ENCODE measurements around the gene PPEF1.

PPEF1 gene

GRCh38 chrX:18864390-18864920 lies 157.0 kb downstream of the PPEF1 start:
- Histone ChIP-seq H3K4me2 (ENCODE audit: low read length) (no peak overlapping the region), H3K4me1 (no peaks in the 10 kb centered on the region), H3K79me2 (no peaks in the 10 kb centered on the region), H3K4me3 (ENCODE audit: low read depth, low read length) (no peak overlapping the region), H3K27ac (no peak overlapping the region), H3K27me3 (ENCODE audit: control insufficient read depth, insufficient read depth, low read length) (no peaks in the 10 kb centered on the region), H3K9me3 (ENCODE audit: control insufficient read depth, low read length) (no peaks in the 10 kb centered on the region), H3K9ac (no peak overlapping the region), H2AFZ (no peak overlapping the region), H3K36me3 (ENCODE audit: control insufficient read depth, insufficient read depth, low read length) (no peaks in the 10 kb centered on the region)
- TF ChIP-seq CTCF (IDR thresholded peaks at IDR 0.05): no peak

GRCh38 chrX:18871161-18871890 lies 163.9 kb downstream of the PPEF1 start:
- Histone ChIP-seq H3K36me3 (ENCODE audit: control insufficient read depth, insufficient read depth, low read length) (no peaks in the 10 kb centered on the region), H3K79me2 (no peaks in the 10 kb centered on the region), H3K9me3 (ENCODE audit: control insufficient read depth, low read length) (no peaks in the 10 kb centered on the region), H3K4me1 (no peaks in the 10 kb centered on the region), H3K4me2 (ENCODE audit: low read length) (no peak overlapping the region), H3K4me3 (ENCODE audit: low read depth, low read length) (no peak overlapping the region), H3K27me3 (ENCODE audit: control insufficient read depth, insufficient read depth, low read length) (no peaks in the 10 kb centered on the region), H2AFZ (no peak overlapping the region), H3K27ac (no peak overlapping the region), H3K9ac (no peak overlapping the region)
- no peak for TF ChIP-seq CTCF (IDR thresholded peaks at IDR 0.05)

- H3K4me1 ChIP-seq: no peaks in the 10 kb centered on the region
- TF ChIP-seq CTCF (IDR thresholded peaks at IDR 0.05): no peak
- H2AFZ ChIP-seq: no peak overlapping the region
- H3K4me3 ChIP-seq (ENCODE audit: low read depth, low read length): no peak overlapping the region
- H3K4me2 ChIP-seq (ENCODE audit: low read length): no peak overlapping the region
- no peaks in the 10 kb centered on the region for H3K27me3 ChIP-seq (ENCODE audit: control insufficient read depth, insufficient read depth, low read length)
- no peak overlapping the region for H3K27ac ChIP-seq
- no peaks in the 10 kb centered on the region for H3K9me3 ChIP-seq (ENCODE audit: control insufficient read depth, low read length)
- no peaks in the 10 kb centered on the region for H3K36me3 ChIP-seq (ENCODE audit: control insufficient read depth, insufficient read depth, low read length)
- no peaks in the 10 kb centered on the region for H3K79me2 ChIP-seq
- no peak overlapping the region for H3K9ac ChIP-seq
Observed at GRCh38 chrX:18871970-18872369, 164.5 kb downstream of the PPEF1 start.

- no peak for TF ChIP-seq CTCF (IDR thresholded peaks at IDR 0.05)
- H3K9me3 ChIP-seq (ENCODE audit: control insufficient read depth, low read length): no peaks in the 10 kb centered on the region
- no peaks in the 10 kb centered on the region for H3K36me3 ChIP-seq (ENCODE audit: control insufficient read depth, insufficient read depth, low read length)
- H3K4me3 ChIP-seq (ENCODE audit: low read depth, low read length): no peak overlapping the region
- H3K9ac ChIP-seq: no peak overlapping the region
- no peak overlapping the region for H3K27ac ChIP-seq
- no peaks in the 10 kb centered on the region for H3K27me3 ChIP-seq (ENCODE audit: control insufficient read depth, insufficient read depth, low read length)
- H3K4me2 ChIP-seq (ENCODE audit: low read length): no peak overlapping the region
- no peaks in the 10 kb centered on the region for H3K79me2 ChIP-seq
- H3K4me1 ChIP-seq: no peaks in the 10 kb centered on the region
- no peak overlapping the region for H2AFZ ChIP-seq
Observed at GRCh38 chrX:18872621-18873020, 165.2 kb downstream of the PPEF1 start.

Data from parathyroid adenoma (tissue), 2 donors.